ENCODE data around the gene MAP3K13. TPM values are rescaled to one million over a fixed set of nuclear protein-coding genes. Genes with fewer than 3 reads are reported as not detected.
"Not testable (repeated sequence)": the region's sequence is repeated elsewhere in the genome, so short reads cannot be mapped to it uniquely, and the experiment has no call there.

The MAP3K13 gene
- total and polyA plus RNA-seq, 7 donors, result 21.7 to 64.7 (median 26.0) TPM

- TF ChIP-seq EP300 (IDR thresholded peaks at IDR 0.05), result no peak
- TF ChIP-seq CTCF (IDR thresholded peaks at IDR 0.05), result no peak
- TF ChIP-seq POLR2A (IDR thresholded peaks at IDR 0.05), result no peak
- TF ChIP-seq POLR2AphosphoS5 (IDR thresholded peaks at IDR 0.05), result no peak
- Histone ChIP-seq H3K9me3 (no peaks in the 10 kb centered on the region), H3K4me1 (no peaks in the 10 kb centered on the region), H3K36me3 (no peaks in the 10 kb centered on the region), H3K27me3 (no peaks in the 10 kb centered on the region), H3K4me3 (no peak overlapping the region), H3K27ac (no peak overlapping the region)
- 77 to 81% methylated on average over 2 of the region's 2 CpGs for WGBS, 2 donors
- DNase-seq, result no peak
- intact Hi-C loops (cut with DNase I), result no loop called here
These were observed 18.6 kb downstream of the MAP3K13 start for GRCh38 chr3:185381320-185382058.

GRCh38 chr3:185382154-185382553, 19.2 kb downstream of the MAP3K13 start:
- no peaks in the 10 kb centered on the region for H3K4me1 ChIP-seq
- WGBS, 2 donors, result 92 to 95% methylated on average over 1 of the region's 1 CpG
- intact Hi-C loops (cut with DNase I), result no loop called here
- no peaks in the 10 kb centered on the region for H3K9me3 ChIP-seq
- no peak for DNase-seq
- H3K4me3 ChIP-seq, result no peak overlapping the region
- no peaks in the 10 kb centered on the region for H3K36me3 ChIP-seq
- no peak for TF ChIP-seq POLR2AphosphoS5 (IDR thresholded peaks at IDR 0.05)
- TF ChIP-seq POLR2A (IDR thresholded peaks at IDR 0.05), result no peak
- no peak for TF ChIP-seq CTCF (IDR thresholded peaks at IDR 0.05)
- no peak for TF ChIP-seq EP300 (IDR thresholded peaks at IDR 0.05)
- H3K27ac ChIP-seq, result no peak overlapping the region
- H3K27me3 ChIP-seq, result no peaks in the 10 kb centered on the region

GRCh38 chr3:185386515-185386914, 23.6 kb downstream of the MAP3K13 start:
- WGBS, 2 donors, result 97 to 98% methylated on average over 3 of the region's 3 CpGs
- intact Hi-C loops (cut with DNase I); H3K27me3 ChIP-seq; DNase-seq; H3K27ac ChIP-seq; H3K36me3 ChIP-seq; H3K4me1 ChIP-seq; H3K9me3 ChIP-seq; H3K4me3 ChIP-seq: not testable (repeated sequence)

- H3K36me3 ChIP-seq, result no peaks in the 10 kb centered on the region
- H3K9me3 ChIP-seq, result no peaks in the 10 kb centered on the region
- WGBS, 2 donors, result 85 to 95% methylated on average over 1 of the region's 1 CpG
- H3K4me1 ChIP-seq, result no peaks in the 10 kb centered on the region
- no peak overlapping the region for H3K4me3 ChIP-seq
- no peaks in the 10 kb centered on the region for H3K27me3 ChIP-seq
- no peak overlapping the region for H3K27ac ChIP-seq
- no peak for DNase-seq
- TF ChIP-seq POLR2AphosphoS5 (IDR thresholded peaks at IDR 0.05) (no peak), CTCF (IDR thresholded peaks at IDR 0.05) (no peak), POLR2A (IDR thresholded peaks at IDR 0.05) (no peak), EP300 (IDR thresholded peaks at IDR 0.05) (no peak)
- intact Hi-C loops (cut with DNase I), result no loop called here
These were observed 24.7 kb downstream of the MAP3K13 start for GRCh38 chr3:185387646-185388045.

GRCh38 chr3:185393055-185393454, 30.1 kb downstream of the MAP3K13 start:
- WGBS, 2 donors, result 97 to 98% methylated on average over 3 of the region's 3 CpGs
- intact Hi-C loops (cut with DNase I), result no loop called here
- H3K27ac ChIP-seq, result no peak overlapping the region
- no peaks in the 10 kb centered on the region for H3K9me3 ChIP-seq
- no peak overlapping the region for H3K4me3 ChIP-seq
- no peaks in the 10 kb centered on the region for H3K27me3 ChIP-seq
- no peaks in the 10 kb centered on the region for H3K36me3 ChIP-seq
- TF ChIP-seq CTCF (IDR thresholded peaks at IDR 0.05), result no peak
- TF ChIP-seq POLR2A (IDR thresholded peaks at IDR 0.05), result no peak
- no peak for TF ChIP-seq POLR2AphosphoS5 (IDR thresholded peaks at IDR 0.05)
- TF ChIP-seq EP300 (IDR thresholded peaks at IDR 0.05), result no peak
- peaks cover 0 to 7% (median 2%) of the 10 kb centered on the region in 4 donors for H3K4me1 ChIP-seq
- no peak for DNase-seq

Data from sigmoid colon (tissue), 7 donors.